HCT116 (cell line): ENCODE results near the gene MSANTD4. TPM values are rescaled to one million over a fixed set of nuclear protein-coding genes. Genes with fewer than 3 reads are reported as not detected.
"Not testable (repeated sequence)": the region's sequence is repeated elsewhere in the genome, so short reads cannot be mapped to it uniquely, and the experiment has no call there.

ENCODE experiments used
- ATAC-seq: fragments of 200-7000 bp; cut with Tn5 transposase; 2 replicates; pipeline ENCODE4 v1.9.1; 2020; ENCODE audit warnings: mild to moderate bottlenecking, moderate library complexity
- BruUV-seq: library from RNA; stranded (reverse); fragments of 400-500 nt; replicated peaks from 2 replicates; lab custom pipeline; 2021; lab: Mats Ljungman, UMichigan
- CTCF ChIA-PET: fragments of 300-600 bp; sonication (Branson Sonifier 250); formaldehyde crosslinking; loops from one replicate; lab custom pipeline; 2021; ENCODE audit warnings: antibody characterized with exemption; lab: Charles Lee
- POLR2A ChIA-PET: fragments of 300-600, 350-600 bp; sonication (Branson Sonifier 250); formaldehyde crosslinking; loops from one replicate; lab custom pipeline; 2021; ENCODE audit warnings: antibody characterized with exemption; lab: Charles Lee
- RAD21 ChIA-PET, 2 experiments: fragments of 300-600 bp; sonication (Branson Sonifier 250); formaldehyde crosslinking; loops; one replicate each; lab custom pipeline; 2023; ENCODE audit warnings: low total read pairs in 2 of 2; ENCODE audit not compliant: uncharacterized antibody in 2 of 2, unreplicated experiment in 2 of 2, low non-redundant PET in 1 of 2; lab: Charles Lee
- DNase-seq: peaks from one replicate; pipeline ENCODE4 v3.0.0-alpha.2; 2010; ENCODE audit warnings: low read depth, low spot score
- H2AFZ ChIP-seq: fragments of 200-600 bp; shearing (Covaris generic), sonication (generic); 2 replicates; pipeline ENCODE4 v1.6.1; 2017; ENCODE audit warnings: low read depth, mixed run types, mixed read lengths, antibody characterized with exemption, low read length; ENCODE audit not compliant: poor library complexity, severe bottlenecking
- H3K27ac ChIP-seq: 2 replicates; pipeline ENCODE4 v1.5.1; 2012; ENCODE audit warnings: low read depth, low read length
- H3K27me3 ChIP-seq: fragments of 200-600 bp; sonication (generic); 2 replicates; pipeline ENCODE4 v1.6.1; 2016; ENCODE audit warnings: mixed run types, low read length, mixed read lengths; ENCODE audit not compliant: insufficient read depth
- H3K36me3 ChIP-seq, 2 experiments: fragments of 200-500 bp in 1 of 2; fragments of 200-600 bp in 1 of 2; sonication (Bioruptor generic) in 1 of 2; sonication (generic) in 1 of 2; 2 replicates each; pipeline versions ENCODE4 v1.5.1 to v1.6.1; 2014 to 2016; ENCODE audit warnings: low read length in 2 of 2, inconsistent platforms in 1 of 2, mixed read lengths in 1 of 2, mixed run types in 1 of 2; ENCODE audit not compliant: insufficient read depth in 2 of 2, control insufficient read depth in 1 of 2
- H3K4me1 ChIP-seq, 2 experiments: fragments of 200-600 bp in 1 of 2; sonication (generic) in 1 of 2; 2 replicates each; pipeline versions ENCODE4 v1.5.1 to v1.6.1; 2012 to 2017; ENCODE audit warnings: low read length in 2 of 2, inconsistent platforms in 1 of 2, mild to moderate bottlenecking in 1 of 2, mixed read lengths in 1 of 2, mixed run types in 1 of 2, moderate library complexity in 1 of 2; ENCODE audit not compliant: insufficient read depth in 2 of 2, control insufficient read depth in 1 of 2
- H3K4me2 ChIP-seq: fragments of 200-600 bp; sonication (generic); 2 replicates; pipeline ENCODE4 v1.6.1; 2017; ENCODE audit warnings: mixed run types, low read length, mixed read lengths
- H3K4me3 ChIP-seq, 2 experiments: fragments of 200-600 bp in 1 of 2; sonication (generic) in 1 of 2; replicated peaks in 1 of 2; 2 replicates each; pipeline ENCODE4 v1.5.1; 2011 to 2016; ENCODE audit warnings: low read length in 2 of 2, control low read depth in 1 of 2, low read depth in 1 of 2, mild to moderate bottlenecking in 1 of 2, mixed read lengths in 1 of 2, mixed run types in 1 of 2
- H3K79me2 ChIP-seq: fragments of 200-600 bp; sonication (generic); 2 replicates; pipeline ENCODE4 v1.6.1; 2017; ENCODE audit warnings: mild to moderate bottlenecking, mixed run types, low read length, moderate library complexity, mixed read lengths; ENCODE audit not compliant: insufficient read depth
- H3K9ac ChIP-seq: fragments of 200-600 bp; sonication (generic); 2 replicates; pipeline ENCODE4 v1.6.1; 2016; ENCODE audit warnings: low read length, mixed read lengths
- H3K9me2 ChIP-seq: fragments of 200-600 bp; sonication (generic), shearing (Covaris generic); 2 replicates; pipeline ENCODE4 v1.6.1; 2017; ENCODE audit warnings: mixed run types, mild to moderate bottlenecking, moderate library complexity; ENCODE audit not compliant: insufficient read depth
- H3K9me3 ChIP-seq, 2 experiments: fragments of 200-500 bp in 1 of 2; fragments of 200-600 bp in 1 of 2; sonication (Bioruptor generic) in 1 of 2; sonication (generic) in 1 of 2; 2 replicates each; pipeline ENCODE4 v1.6.1; 2014 to 2017; ENCODE audit warnings: low read length in 2 of 2, mixed read lengths in 2 of 2, inconsistent platforms in 1 of 2, low read depth in 1 of 2, mild to moderate bottlenecking in 1 of 2, mixed run types in 1 of 2, moderate library complexity in 1 of 2; ENCODE audit not compliant: control insufficient read depth in 1 of 2, insufficient read depth in 1 of 2
- H4K20me1 ChIP-seq: fragments of 200-600 bp; sonication (generic), shearing (Covaris generic); 2 replicates; pipeline ENCODE4 v1.6.1; 2017; ENCODE audit warnings: mixed run types, mild to moderate bottlenecking, moderate library complexity; ENCODE audit not compliant: insufficient read depth
- EZH2 ChIP-seq: fragments of 200-600 bp; sonication (generic); IDR thresholded peaks from 2 replicates; pipeline ENCODE4 v1.6.1; 2017; ENCODE audit warnings: antibody characterized with exemption, mixed run types
- POLR2A ChIP-seq: IDR thresholded peaks from 2 replicates; pipeline ENCODE4 v1.7.0; 2011; ENCODE audit warnings: borderline replicate concordance; ENCODE audit not compliant: insufficient read depth, insufficient read length; ENCODE audit errors: extremely low read depth
- RAD21 ChIP-seq: IDR thresholded peaks from 2 replicates; pipeline ENCODE4 v1.6.1; 2012; ENCODE audit warnings: low read depth, mild to moderate bottlenecking
- SIN3A ChIP-seq: IDR thresholded peaks from 2 replicates; pipeline ENCODE4 v1.6.1; 2012; ENCODE audit warnings: low read depth
- intact Hi-C: fragments of 100-400 bp; cut with micrococcal nuclease; formaldehyde crosslinking; loops from 2 replicates; pipeline ENCODE4 v1.10.0; 2022
- total RNA-seq: library from RNA; stranded (reverse); gene quantifications from one replicate; pipeline ENCODE4 v1.2.1, GENCODE V29; 2021; ENCODE audit not compliant: unreplicated experiment

Gene MSANTD4
- total RNA-seq, 1 experiment from 2014 or later: 15.7 TPM

- POLR2A ChIA-PET: no interaction called here
- no TSS peak for BruUV-seq
- Histone ChIP-seq H3K4me2 (no peak overlapping the region), H3K9me3 (no peaks in the 10 kb centered on the region), H4K20me1 (no peaks in the 10 kb centered on the region), H3K27ac (no peak overlapping the region), H3K4me1 (no peaks in the 10 kb centered on the region), H3K27me3 (no peaks in the 10 kb centered on the region)
- RAD21 ChIA-PET: no interaction called here
- CTCF ChIA-PET: interaction anchor here (0.6 kb wide), 1 partner anchor 770 kb away, joined by 3 read pairs; no protein-coding TSS in a partner anchor
- no peak for DNase-seq
- intact Hi-C loops: no loop called here
- ATAC-seq: no peak
- TF ChIP-seq RAD21: no peak
- TF ChIP-seq EZH2: no peak
- no peak for TF ChIP-seq POLR2A
- TF ChIP-seq SIN3A: no peak
- TF ChIP-seq, all 23 proteins: peak for 0
- no peaks in the 10 kb centered on the region for H3K36me3 ChIP-seq
- H2AFZ ChIP-seq: no peak overlapping the region
- H3K79me2 ChIP-seq: no peaks in the 10 kb centered on the region
- no peak overlapping the region for H3K4me3 ChIP-seq
- no peak overlapping the region for H3K9ac ChIP-seq
- no peaks in the 10 kb centered on the region for H3K9me2 ChIP-seq
Measured at GRCh38 chr11:106059617-106060016, 37.6 kb upstream of the MSANTD4 start.

GRCh38 chr11:106058377-106058776 is 36.3 kb upstream of the MSANTD4 start:
- BruUV-seq, H3K9ac ChIP-seq, H2AFZ ChIP-seq, H3K9me2 ChIP-seq, H3K9me3 ChIP-seq, H3K4me3 ChIP-seq, H3K79me2 ChIP-seq, CTCF ChIA-PET, POLR2A ChIA-PET, H3K27me3 ChIP-seq, H3K36me3 ChIP-seq, RAD21 ChIA-PET, H3K4me1 ChIP-seq, H3K4me2 ChIP-seq, DNase-seq, ATAC-seq, intact Hi-C loops, H4K20me1 ChIP-seq, H3K27ac ChIP-seq: not testable (repeated sequence)
